Ectodermal cell (in vitro differentiated cells): Measurements from ENCODE around the gene GALNTL6.

ENCODE experiments used
- H3K27ac ChIP-seq: 2 replicates; pipeline ENCODE4 v1.7.0; 2013; ENCODE audit warnings: mild to moderate bottlenecking, low read depth, low read length; ENCODE audit not compliant: insufficient read depth, poor library complexity, severe bottlenecking
- H3K27me3 ChIP-seq: 2 replicates; pipeline ENCODE4 v1.7.0; 2013; ENCODE audit warnings: mild to moderate bottlenecking, low read length; ENCODE audit not compliant: insufficient read depth, control insufficient read depth, poor library complexity, severe bottlenecking
- H3K36me3 ChIP-seq: one replicate; pipeline ENCODE4 v1.7.0; 2013; ENCODE audit warnings: low read length; ENCODE audit not compliant: control insufficient read depth, insufficient read depth
- H3K4me1 ChIP-seq: one replicate; pipeline ENCODE4 v1.7.0; 2013; ENCODE audit warnings: low read length; ENCODE audit not compliant: control insufficient read depth, insufficient read depth
- H3K4me3 ChIP-seq: 2 replicates; pipeline ENCODE4 v1.7.0; 2013; ENCODE audit warnings: low read depth, low read length, control low read depth; ENCODE audit not compliant: insufficient read depth
- H3K9me3 ChIP-seq: 2 replicates; pipeline ENCODE4 v1.7.0; 2013; ENCODE audit warnings: mild to moderate bottlenecking, low read length, moderate library complexity; ENCODE audit not compliant: control insufficient read depth
- WGBS, 2 experiments: methylation state at CpG; one replicate each; pipeline ENCODE4 v1.1.7; 2013; ENCODE audit warnings: missing lambda C conversion rate in 2 of 2; 5-methylcytosine and 5-hydroxymethylcytosine counted together

GALNTL6 gene

GRCh38 chr4:172838943-172839342 is 1025.7 kb downstream of the GALNTL6 start:
- Histone ChIP-seq H3K4me1 (peaks cover 10% of the 10 kb centered on the region), H3K36me3 (no peaks in the 10 kb centered on the region), H3K4me3 (no peak overlapping the region), H3K27ac (no peak overlapping the region), H3K9me3 (no peaks in the 10 kb centered on the region), H3K27me3 (no peaks in the 10 kb centered on the region)
- WGBS, 2 experiments = 89 to 100% methylated on average over 3 of the region's 3 CpGs

GRCh38 chr4:172842779-172843178 is 1029.6 kb downstream of the GALNTL6 start:
- Histone ChIP-seq H3K4me1 (peaks cover 10% of the 10 kb centered on the region), H3K4me3 (no peak overlapping the region), H3K36me3 (no peaks in the 10 kb centered on the region), H3K9me3 (no peaks in the 10 kb centered on the region), H3K27me3 (no peaks in the 10 kb centered on the region), H3K27ac (peak overlapping the region; percentile 76)
- 40 to 54% methylated on average over 4 of the region's 4 CpGs for WGBS, 2 experiments

GRCh38 chr4:172843192-172843591 is 1030.0 kb downstream of the GALNTL6 start:
- Histone ChIP-seq H3K27me3 (no peaks in the 10 kb centered on the region), H3K36me3 (no peaks in the 10 kb centered on the region), H3K9me3 (no peaks in the 10 kb centered on the region), H3K27ac (peak overlapping the region; percentile 76), H3K4me1 (peaks cover 10% of the 10 kb centered on the region), H3K4me3 (no peak overlapping the region)
- WGBS, 2 experiments = 68 to 78% methylated on average over 4 of the region's 4 CpGs

- Histone ChIP-seq H3K36me3 (no peaks in the 10 kb centered on the region), H3K4me1 (peaks cover 10% of the 10 kb centered on the region), H3K4me3 (no peak overlapping the region), H3K9me3 (no peaks in the 10 kb centered on the region), H3K27me3 (no peaks in the 10 kb centered on the region), H3K27ac (no peak overlapping the region)
- 91 to 100% methylated on average over 4 of the region's 4 CpGs for WGBS, 2 experiments
Observed at GRCh38 chr4:172844556-172844955, 1031.4 kb downstream of the GALNTL6 start.

GRCh38 chr4:172845281-172845680 is 1032.1 kb downstream of the GALNTL6 start:
- H3K9me3 ChIP-seq = no peaks in the 10 kb centered on the region
- 90 to 96% methylated on average over 2 to 3 of the region's 3 CpGs for WGBS, 2 experiments
- no peak overlapping the region for H3K4me3 ChIP-seq
- H3K27ac ChIP-seq = no peak overlapping the region
- no peaks in the 10 kb centered on the region for H3K27me3 ChIP-seq
- peaks cover 10% of the 10 kb centered on the region for H3K4me1 ChIP-seq
- H3K36me3 ChIP-seq = no peaks in the 10 kb centered on the region

- no peaks in the 10 kb centered on the region for H3K4me1 ChIP-seq
- H3K4me3 ChIP-seq = no peak overlapping the region
- H3K27me3 ChIP-seq = no peaks in the 10 kb centered on the region
- no peak overlapping the region for H3K27ac ChIP-seq
- 90 to 92% methylated on average over 1 of the region's 1 CpG for WGBS, 2 experiments
- no peaks in the 10 kb centered on the region for H3K9me3 ChIP-seq
- no peaks in the 10 kb centered on the region for H3K36me3 ChIP-seq
Observed at GRCh38 chr4:172850838-172851237, 1037.6 kb downstream of the GALNTL6 start.

- H3K27ac ChIP-seq = no peak overlapping the region
- no peaks in the 10 kb centered on the region for H3K27me3 ChIP-seq
- no peaks in the 10 kb centered on the region for H3K9me3 ChIP-seq
- WGBS, 2 experiments = 94 to 97% methylated on average over 1 of the region's 1 CpG
- no peak overlapping the region for H3K4me3 ChIP-seq
- H3K4me1 ChIP-seq = no peaks in the 10 kb centered on the region
- no peaks in the 10 kb centered on the region for H3K36me3 ChIP-seq
Observed at GRCh38 chr4:172851534-172851933, 1038.3 kb downstream of the GALNTL6 start.

GRCh38 chr4:172857026-172857425 is 1043.8 kb downstream of the GALNTL6 start:
- H3K36me3 ChIP-seq = no peaks in the 10 kb centered on the region
- no peaks in the 10 kb centered on the region for H3K9me3 ChIP-seq
- no peak overlapping the region for H3K4me3 ChIP-seq
- 90 to 91% methylated on average over 5 of the region's 5 CpGs for WGBS, 2 experiments
- H3K27ac ChIP-seq = no peak overlapping the region
- no peaks in the 10 kb centered on the region for H3K27me3 ChIP-seq
- H3K4me1 ChIP-seq = no peaks in the 10 kb centered on the region

GRCh38 chr4:172858731-172859230 is 1045.6 kb downstream of the GALNTL6 start:
- WGBS, 2 experiments = 98 to 100% methylated on average over 2 to 3 of the region's 3 CpGs

GRCh38 chr4:172865103-172865502 is 1051.9 kb downstream of the GALNTL6 start:
- no peaks in the 10 kb centered on the region for H3K9me3 ChIP-seq
- no peaks in the 10 kb centered on the region for H3K36me3 ChIP-seq
- H3K4me3 ChIP-seq = no peak overlapping the region
- H3K27ac ChIP-seq = no peak overlapping the region
- WGBS, 2 experiments = 90 to 91% methylated on average over 2 of the region's 2 CpGs
- no peaks in the 10 kb centered on the region for H3K4me1 ChIP-seq
- no peaks in the 10 kb centered on the region for H3K27me3 ChIP-seq

More at GRCh38 chr4:172858731-172859230, 1045.6 kb downstream of the GALNTL6 start:
- Histone ChIP-seq H3K4me1 (no peaks in the 10 kb centered on the region), H3K36me3 (no peaks in the 10 kb centered on the region), H3K27me3 (no peaks in the 10 kb centered on the region), H3K27ac (no peak overlapping the region), H3K9me3 (no peaks in the 10 kb centered on the region), H3K4me3 (no peak overlapping the region)
